NOMO-1 (cell line): ENCODE data around the gene HTD2.

Experiments
- DNase-seq, 2 experiments: peaks; one replicate each; lab custom pipeline; 2025; ENCODE audit not compliant: unreplicated experiment in 2 of 2; lab: John Stamatoyannopoulos, UW

HTD2 gene

GRCh38 chr3:58291671-58292338 is 14.5 kb upstream of the HTD2 start:
- DNase-seq, result no peak

- DNase-seq, result no peak
These were observed 13.5 kb upstream of the HTD2 start for GRCh38 chr3:58292866-58293265.

- DNase-seq, result no peak
These were observed 12.8 kb upstream of the HTD2 start for GRCh38 chr3:58293516-58293915.

GRCh38 chr3:58296269-58296668 is 10.1 kb upstream of the HTD2 start:
- no peak for DNase-seq

- no peak for DNase-seq
These were observed 9.5 kb upstream of the HTD2 start for GRCh38 chr3:58296843-58297242.

- no peak for DNase-seq
These were observed 8.1 kb upstream of the HTD2 start for GRCh38 chr3:58298190-58298589.

GRCh38 chr3:58299075-58299474 is 7.2 kb upstream of the HTD2 start:
- DNase-seq, result no peak

GRCh38 chr3:58299839-58300516 is 6.3 kb upstream of the HTD2 start:
- no peak for DNase-seq

GRCh38 chr3:58307639-58308215 is 1.4 kb downstream of the HTD2 start:
- peak in 1 of 2 experiments; percentile 48 for DNase-seq

- DNase-seq, result no peak
These were observed 2.4 kb downstream of the HTD2 start for GRCh38 chr3:58308728-58309127.

- DNase-seq, result peak in 1 of 2 experiments; percentile 55
These were observed 11.5 kb downstream of the HTD2 start for GRCh38 chr3:58317811-58318210.

- DNase-seq, result no peak
These were observed 15.5 kb downstream of the HTD2 start for GRCh38 chr3:58321791-58322190.

GRCh38 chr3:58322793-58323192 is 16.5 kb downstream of the HTD2 start:
- DNase-seq, result no peak

- no peak for DNase-seq
These were observed 17.4 kb downstream of the HTD2 start for GRCh38 chr3:58323529-58324390.

- DNase-seq, result no peak
These were observed 18.4 kb downstream of the HTD2 start for GRCh38 chr3:58324391-58325390.

GRCh38 chr3:58325525-58325992 is 19.2 kb downstream of the HTD2 start:
- no peak for DNase-seq

GRCh38 chr3:58326267-58326900 is 20.1 kb downstream of the HTD2 start:
- no peak for DNase-seq

- no peak for DNase-seq
These were observed 23.0 kb downstream of the HTD2 start for GRCh38 chr3:58329150-58329921.
